GM12892 (cell line): Measurements from ENCODE around the gene GUCA1C.

Source experiments
- POLR2A ChIP-seq: IDR thresholded peaks from 2 replicates; pipeline ENCODE4 v1.6.1; 2011; ENCODE audit warnings: low read depth, low read length, control low read depth
- POLR2AphosphoS5 ChIP-seq: IDR thresholded peaks from 2 replicates; pipeline ENCODE4 v1.6.1; 2011; ENCODE audit warnings: low read depth, low read length, control low read depth
- TAF1 ChIP-seq: IDR thresholded peaks from 2 replicates; pipeline ENCODE4 v1.6.1; 2011; ENCODE audit warnings: low read depth, mild to moderate bottlenecking, control low read depth, low read length, borderline replicate concordance

GRCh38 chr3:108914774-108915641, 38.7 kb downstream of the GUCA1C start:
- TF ChIP-seq POLR2AphosphoS5, result no peak
- no peak for TF ChIP-seq POLR2A
- TF ChIP-seq TAF1, result no peak
